Upper lobe of right lung (tissue), 1 donor: ENCODE measurements around the gene NUP210. TPM values are rescaled to one million over a fixed set of nuclear protein-coding genes. Genes with fewer than 3 reads are reported as not detected.

ENCODE experiments used
- ATAC-seq: fragments of 200-7000 bp; cut with Tn5 transposase; one replicate; pipeline ENCODE4 v1.9.1; 2020; ENCODE audit warnings: mild to moderate bottlenecking, moderate library complexity
- DNase-seq: peaks from one replicate; pipeline ENCODE4 v3.0.0-alpha.2; 2020
- H3K27ac ChIP-seq: fragments of 200-600 bp; one replicate; pipeline ENCODE4 v1.8.0; 2022
- H3K27me3 ChIP-seq: fragments of 200-600 bp; one replicate; pipeline ENCODE4 v1.8.0; 2022; ENCODE audit warnings: mild to moderate bottlenecking
- H3K36me3 ChIP-seq: fragments of 200-600 bp; one replicate; pipeline ENCODE4 v1.8.0; 2022
- H3K4me1 ChIP-seq: fragments of 200-600 bp; one replicate; pipeline ENCODE4 v1.8.0; 2022
- H3K4me3 ChIP-seq: fragments of 200-600 bp; one replicate; pipeline ENCODE4 v1.8.0; 2022; ENCODE audit warnings: mild to moderate bottlenecking
- H3K9me3 ChIP-seq: fragments of 200-600 bp; one replicate; pipeline ENCODE4 v1.8.0; 2022
- CTCF ChIP-seq: fragments of 200-600 bp; IDR thresholded peaks from one replicate; pipeline ENCODE4 v1.8.0; 2022; ENCODE audit warnings: antibody characterized with exemption
- intact Hi-C: fragments of 100-400 bp; cut with DNase I; formaldehyde crosslinking; loops from one replicate; pipeline ENCODE4 v1.11.0; 2022
- total RNA-seq: library from RNA; stranded (reverse); fragmentation: NEBNext Ultra II Directional; extraction: Animal tissue kit (Norgen Biotek cat#: 25700); gene quantifications from one replicate; pipeline ENCODE4 v1.2.1, GENCODE V29; 2021
- donor health status: DM: no; HTN: yes; CAD: no; lungs with severe emphysema.

The NUP210 gene
- total RNA-seq, 1 donor from 2014 or later = 19.8 TPM

GRCh38 chr3:13299531-13300155, 120.5 kb downstream of the NUP210 start:
- no peak for TF ChIP-seq CTCF
- intact Hi-C loops = no loop called here

GRCh38 chr3:13296662-13297061, 123.5 kb downstream of the NUP210 start:
- H3K36me3 ChIP-seq = no peaks in the 10 kb centered on the region
- H3K27me3 ChIP-seq = peaks cover 16% of the 10 kb centered on the region
- no peak for TF ChIP-seq CTCF
- H3K9me3 ChIP-seq = no peaks in the 10 kb centered on the region
- peak; percentile 22 for DNase-seq
- no peak overlapping the region for H3K4me3 ChIP-seq
- intact Hi-C loops = no loop called here
- H3K4me1 ChIP-seq = no peaks in the 10 kb centered on the region
- no peak overlapping the region for H3K27ac ChIP-seq
- no peak for ATAC-seq

More at GRCh38 chr3:13299531-13300155, 120.5 kb downstream of the NUP210 start:
- no peak for ATAC-seq
- Histone ChIP-seq H3K27ac (no peak overlapping the region), H3K36me3 (no peaks in the 10 kb centered on the region), H3K4me1 (no peaks in the 10 kb centered on the region), H3K27me3 (peaks cover 5% of the 10 kb centered on the region), H3K4me3 (no peak overlapping the region), H3K9me3 (no peaks in the 10 kb centered on the region)
- no peak for DNase-seq

GRCh38 chr3:13294442-13295351, 125.4 kb downstream of the NUP210 start:
- peak; percentile 42 for DNase-seq
- peak; percentile 22 for ATAC-seq

GRCh38 chr3:13292375-13292774, 127.7 kb downstream of the NUP210 start:
- DNase-seq (no peak), ATAC-seq (no peak)
- Histone ChIP-seq H3K27ac (no peak overlapping the region), H3K9me3 (no peaks in the 10 kb centered on the region), H3K4me1 (no peaks in the 10 kb centered on the region), H3K36me3 (no peaks in the 10 kb centered on the region), H3K4me3 (no peak overlapping the region), H3K27me3 (peaks cover 17% of the 10 kb centered on the region)
- TF ChIP-seq CTCF = no peak
- intact Hi-C loops = no loop called here

More at GRCh38 chr3:13294442-13295351, 125.4 kb downstream of the NUP210 start:
- intact Hi-C loops = no loop called here
- Histone ChIP-seq H3K27me3 (peaks cover 16% of the 10 kb centered on the region), H3K4me1 (no peaks in the 10 kb centered on the region), H3K9me3 (no peaks in the 10 kb centered on the region), H3K36me3 (no peaks in the 10 kb centered on the region), H3K4me3 (no peak overlapping the region), H3K27ac (no peak overlapping the region)
- no peak for TF ChIP-seq CTCF

GRCh38 chr3:13290941-13291340, 129.2 kb downstream of the NUP210 start:
- Histone ChIP-seq H3K4me3 (no peak overlapping the region), H3K9me3 (no peaks in the 10 kb centered on the region), H3K4me1 (no peaks in the 10 kb centered on the region), H3K27ac (no peak overlapping the region), H3K27me3 (peaks cover 25% of the 10 kb centered on the region), H3K36me3 (no peaks in the 10 kb centered on the region)
- no peak for TF ChIP-seq CTCF
- intact Hi-C loops = no loop called here
- no peak for ATAC-seq
- no peak for DNase-seq
